Stimulated activated CD8-positive, alpha-beta memory T cell treated with anti-CD3 and anti-CD28 coated beads, Interleukin-12 subunit alpha, Interleukin-12 subunit beta, amount 100 ng/mL, for 4 hours (primary cell): ENCODE measurements around the gene STX8.
"Not testable (repeated sequence)": the region's sequence is repeated elsewhere in the genome, so short reads cannot be mapped to it uniquely, and the experiment has no call there.

ENCODE experiments used
- DNase-seq: peaks from one replicate; pipeline ENCODE4 v3.0.0-alpha.2; 2020; ENCODE audit warnings: low read depth

Gene STX8

GRCh38 chr17:9575381-9576101, at the start of gene STX8:
STX8 (minus strand) TSS chr17:9575820; CDS start chr17:9575808, 12 bp downstream.
- peak; percentile 62 for DNase-seq

- no peak for DNase-seq
Observed at GRCh38 chr17:9622961-9623360, 47.3 kb upstream of the STX8 start.

- no peak for DNase-seq
Observed at GRCh38 chr17:9615486-9615885, 39.9 kb upstream of the STX8 start.

- DNase-seq = no peak
Observed at GRCh38 chr17:9612006-9612405, 36.4 kb upstream of the STX8 start.

GRCh38 chr17:9611557-9611956, 35.9 kb upstream of the STX8 start:
- no peak for DNase-seq

- DNase-seq = not testable (repeated sequence)
Observed at GRCh38 chr17:9607058-9607457, 31.4 kb upstream of the STX8 start.

- DNase-seq = no peak
Observed at GRCh38 chr17:9606453-9606852, 30.8 kb upstream of the STX8 start.

- DNase-seq = not testable (repeated sequence)
Observed at GRCh38 chr17:9604583-9604982, 29.0 kb upstream of the STX8 start.

GRCh38 chr17:9598661-9599060, 23.0 kb upstream of the STX8 start:
- DNase-seq = no peak

- DNase-seq = not testable (repeated sequence)
Observed at GRCh38 chr17:9597638-9598037, 22.0 kb upstream of the STX8 start.

- DNase-seq = no peak
Observed at GRCh38 chr17:9594065-9594464, 18.4 kb upstream of the STX8 start.

GRCh38 chr17:9587969-9588656, 12.5 kb upstream of the STX8 start:
- DNase-seq = no peak

GRCh38 chr17:9577373-9577709, 1.7 kb upstream of the STX8 start:
- no peak for DNase-seq

GRCh38 chr17:9576521-9577372, 1.1 kb upstream of the STX8 start, which contains the start of gene CFAP52:
CFAP52 (plus strand) TSS chr17:9576642; CDS start chr17:9576696, 54 bp downstream.
- peak; percentile 65 for DNase-seq

- no peak for DNase-seq
Observed at GRCh38 chr17:9571201-9571600, 4.4 kb downstream of the STX8 start.

- no peak for DNase-seq
Observed at GRCh38 chr17:9568957-9569588, 6.5 kb downstream of the STX8 start.

- DNase-seq = no peak
Observed at GRCh38 chr17:9568004-9568403, 7.6 kb downstream of the STX8 start.

GRCh38 chr17:9566739-9567138, 8.9 kb downstream of the STX8 start:
- not testable (repeated sequence) for DNase-seq

GRCh38 chr17:9566067-9566466, 9.6 kb downstream of the STX8 start:
- DNase-seq = no peak

- DNase-seq = no peak
Observed at GRCh38 chr17:9564104-9564503, 11.5 kb downstream of the STX8 start.

- DNase-seq = no peak
Observed at GRCh38 chr17:9557857-9558256, 17.8 kb downstream of the STX8 start.

GRCh38 chr17:9557161-9557755, 18.4 kb downstream of the STX8 start:
- DNase-seq = no peak
